ENCODE data around the gene MRPS14.
"Not testable (repeated sequence)": the region's sequence is repeated elsewhere in the genome, so short reads cannot be mapped to it uniquely, and the experiment has no call there.

MRPS14 gene

GRCh38 chr1:175023043-175023921, at the start of gene MRPS14:
Gene MRPS14 (minus strand): TSS chr1:175023425. CDS start chr1:175023408, 17 bp downstream.
- DNase-seq, result peak; percentile 99

GRCh38 chr1:175072099-175072951, 49.1 kb upstream of the MRPS14 start:
- peak; percentile 64 for DNase-seq

GRCh38 chr1:175071276-175071943, 48.2 kb upstream of the MRPS14 start:
- no peak for DNase-seq

GRCh38 chr1:175070818-175071217, 47.6 kb upstream of the MRPS14 start:
- DNase-seq, result no peak

- DNase-seq, result no peak
These were observed 44.3 kb upstream of the MRPS14 start, which contains the start of gene TNN for GRCh38 chr1:175067362-175068106. Gene TNN (plus strand): TSS chr1:175067833. CDS start chr1:175077419, 9,586 bp downstream.

- DNase-seq, result no peak
These were observed 39.6 kb upstream of the MRPS14 start for GRCh38 chr1:175062858-175063257.

- peak; percentile 8 for DNase-seq
These were observed 39.1 kb upstream of the MRPS14 start for GRCh38 chr1:175062339-175062738.

GRCh38 chr1:175054736-175055135, 31.5 kb upstream of the MRPS14 start:
- DNase-seq, result no peak

GRCh38 chr1:175050992-175051391, 27.8 kb upstream of the MRPS14 start:
- DNase-seq, result no peak

- no peak for DNase-seq
These were observed 22.3 kb upstream of the MRPS14 start for GRCh38 chr1:175045519-175045918.

GRCh38 chr1:175045097-175045496, 21.9 kb upstream of the MRPS14 start:
- no peak for DNase-seq

- DNase-seq, result not testable (repeated sequence)
These were observed 21.4 kb upstream of the MRPS14 start for GRCh38 chr1:175044591-175044990.

GRCh38 chr1:175043824-175044223, 20.6 kb upstream of the MRPS14 start:
- DNase-seq, result no peak

GRCh38 chr1:175042650-175043049, 19.4 kb upstream of the MRPS14 start:
- DNase-seq, result no peak

GRCh38 chr1:175040324-175040879, 17.2 kb upstream of the MRPS14 start:
- no peak for DNase-seq

GRCh38 chr1:175037416-175037815, 14.2 kb upstream of the MRPS14 start:
- DNase-seq, result no peak

GRCh38 chr1:175036476-175036875, 13.3 kb upstream of the MRPS14 start:
- DNase-seq, result no peak

- no peak for DNase-seq
These were observed 12.6 kb upstream of the MRPS14 start for GRCh38 chr1:175035865-175036264.

- no peak for DNase-seq
These were observed 11.6 kb upstream of the MRPS14 start for GRCh38 chr1:175034775-175035174.

GRCh38 chr1:175033953-175034352, 10.7 kb upstream of the MRPS14 start:
- DNase-seq, result no peak

- no peak for DNase-seq
These were observed 1.5 kb upstream of the MRPS14 start for GRCh38 chr1:175024773-175025172.

- not testable (repeated sequence) for DNase-seq
These were observed 657 bp upstream of the MRPS14 start for GRCh38 chr1:175023922-175024242.

All from activated CD4-positive, alpha-beta T cell treated with anti-CD3 and anti-CD28 coated beads, Interleukin-2, Interleukin-6, amounts not matched to agents 100 ng/mL and 50 ng/mL, durations not matched to agents 16 hours and 8 hours (primary cell).